ENCODE results near the gene EXOSC10.
"Not testable (repeated sequence)": the region's sequence is repeated elsewhere in the genome, so short reads cannot be mapped to it uniquely, and the experiment has no call there.

The EXOSC10 gene

DNA sequence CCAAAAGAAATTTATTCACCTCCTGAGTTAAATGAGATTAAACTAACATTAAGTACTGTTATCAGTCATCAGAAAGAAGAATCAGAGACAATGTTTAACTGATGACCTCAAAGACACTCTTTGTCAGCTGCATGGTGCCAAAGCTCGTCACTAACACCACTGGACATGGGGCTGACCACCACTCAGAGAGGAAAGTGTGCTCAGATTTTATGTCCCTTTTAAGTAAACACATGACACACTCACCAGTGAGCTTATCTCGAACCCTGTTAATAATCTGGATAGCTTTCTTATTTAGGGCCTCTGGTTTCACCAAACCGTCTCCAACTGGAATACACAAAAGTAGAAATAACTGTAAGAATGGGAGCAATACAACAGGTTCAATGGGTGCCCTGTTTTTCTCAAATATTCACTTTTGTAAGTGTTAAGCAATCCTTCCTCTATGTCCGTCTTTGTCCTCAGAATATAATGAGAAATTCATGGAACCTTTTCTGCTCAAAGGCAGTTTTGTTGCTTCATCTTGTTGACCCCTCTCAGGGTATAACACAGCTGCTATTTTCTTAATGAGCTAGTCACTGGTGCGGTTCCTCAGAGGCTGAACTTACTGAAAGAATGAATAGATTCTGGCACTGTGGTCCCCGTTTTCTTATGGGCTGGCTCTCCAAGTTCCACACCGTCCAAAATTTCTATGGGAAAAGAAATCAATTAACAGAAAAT lies 9.5 kb upstream of the EXOSC10 start:
- no peak for DNase-seq

DNA sequence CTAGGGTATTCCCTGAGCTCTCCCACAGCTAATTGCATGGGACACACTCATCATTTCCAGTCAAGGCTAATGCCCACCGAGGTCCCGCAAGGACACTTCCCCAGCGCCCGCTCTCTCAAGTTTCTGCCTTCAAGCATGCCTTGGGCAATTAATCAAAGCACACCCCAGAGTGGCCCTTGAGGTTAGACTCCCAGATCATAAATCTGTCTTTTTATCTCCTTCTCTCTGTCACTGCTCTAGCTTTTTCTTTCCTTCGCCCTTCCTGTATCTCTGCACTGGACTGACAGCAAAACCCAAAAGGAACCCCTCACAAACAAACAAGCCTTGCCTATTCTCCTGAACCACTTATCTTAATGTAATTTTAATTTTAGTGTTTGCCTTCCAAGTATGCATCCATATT lies 7.9 kb upstream of the EXOSC10 start:
- no peak for DNase-seq

GRCh38 chr1:11105586-11105985 lies 5.9 kb upstream of the EXOSC10 start:
- DNase-seq = no peak

GRCh38 chr1:11101347-11101746 lies 1.7 kb upstream of the EXOSC10 start:
- no peak for DNase-seq

GRCh38 chr1:11100806-11101205 lies 1.1 kb upstream of the EXOSC10 start:
- DNase-seq = not testable (repeated sequence)

GRCh38 chr1:11100149-11100493 lies 452 bp upstream of the EXOSC10 start:
- DNase-seq = no peak

DNA sequence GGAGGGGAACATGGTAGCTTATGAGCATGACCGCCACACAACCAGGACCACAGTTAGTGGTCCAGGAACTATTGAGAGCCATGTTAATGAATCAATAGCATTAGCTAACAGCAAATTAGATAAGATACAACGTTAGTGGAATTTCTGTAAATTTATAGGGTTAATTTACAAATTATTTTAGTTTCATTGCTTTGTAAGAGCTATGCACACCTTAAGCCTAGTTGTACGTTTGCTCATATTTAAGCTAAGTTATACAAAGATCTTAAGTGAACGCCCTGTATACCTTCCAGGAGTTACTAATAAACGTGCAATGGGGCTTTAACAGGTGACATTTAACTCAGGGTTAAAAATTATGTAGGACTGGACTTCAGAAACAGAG lies 749 bp downstream of the EXOSC10 start:
- no peak for DNase-seq

DNA sequence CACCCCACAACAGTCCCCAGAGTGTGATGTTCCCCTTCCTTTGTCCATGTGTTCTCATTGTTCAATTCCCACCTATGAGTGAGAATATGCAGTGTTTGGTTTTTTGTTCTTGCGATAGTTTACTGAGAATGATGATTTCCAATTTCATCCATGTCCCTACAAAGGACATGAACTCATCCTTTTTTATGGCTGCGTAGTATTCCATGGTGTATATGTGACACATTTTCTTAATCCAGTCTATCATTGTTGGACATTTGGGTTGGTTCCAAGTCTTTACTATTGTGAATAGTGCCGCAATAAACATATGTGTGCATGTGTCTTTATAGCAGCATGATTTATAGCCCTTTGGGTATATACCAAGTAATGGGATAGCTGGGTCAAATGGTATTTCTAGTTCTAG lies 15.9 kb downstream of the EXOSC10 start:
- not testable (repeated sequence) for DNase-seq

- no peak for DNase-seq
These were observed 18.7 kb downstream of the EXOSC10 start for GRCh38 chr1:11080931-11081330.

GRCh38 chr1:11078631-11079030 lies 21.0 kb downstream of the EXOSC10 start:
- no peak for DNase-seq

DNA sequence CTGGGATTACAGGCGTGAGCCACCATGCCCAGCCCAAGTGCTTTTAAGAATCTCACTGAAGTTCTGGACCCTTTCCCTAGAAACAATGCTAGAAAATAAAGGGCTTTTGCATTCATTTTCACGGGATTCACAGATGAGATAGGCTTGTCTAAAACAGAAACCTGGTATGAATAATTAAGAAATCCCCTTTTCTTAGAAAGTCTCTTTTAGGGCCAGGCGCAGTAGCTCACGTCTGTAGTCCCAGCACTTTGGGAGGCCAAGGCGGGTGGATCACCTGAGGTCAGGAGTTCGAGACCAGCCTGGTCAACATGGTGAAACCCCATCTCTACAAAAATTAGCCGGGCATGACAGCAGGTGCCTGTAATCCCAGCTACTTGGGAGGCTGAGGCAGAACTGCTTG lies 26.3 kb downstream of the EXOSC10 start:
- not testable (repeated sequence) for DNase-seq

DNA sequence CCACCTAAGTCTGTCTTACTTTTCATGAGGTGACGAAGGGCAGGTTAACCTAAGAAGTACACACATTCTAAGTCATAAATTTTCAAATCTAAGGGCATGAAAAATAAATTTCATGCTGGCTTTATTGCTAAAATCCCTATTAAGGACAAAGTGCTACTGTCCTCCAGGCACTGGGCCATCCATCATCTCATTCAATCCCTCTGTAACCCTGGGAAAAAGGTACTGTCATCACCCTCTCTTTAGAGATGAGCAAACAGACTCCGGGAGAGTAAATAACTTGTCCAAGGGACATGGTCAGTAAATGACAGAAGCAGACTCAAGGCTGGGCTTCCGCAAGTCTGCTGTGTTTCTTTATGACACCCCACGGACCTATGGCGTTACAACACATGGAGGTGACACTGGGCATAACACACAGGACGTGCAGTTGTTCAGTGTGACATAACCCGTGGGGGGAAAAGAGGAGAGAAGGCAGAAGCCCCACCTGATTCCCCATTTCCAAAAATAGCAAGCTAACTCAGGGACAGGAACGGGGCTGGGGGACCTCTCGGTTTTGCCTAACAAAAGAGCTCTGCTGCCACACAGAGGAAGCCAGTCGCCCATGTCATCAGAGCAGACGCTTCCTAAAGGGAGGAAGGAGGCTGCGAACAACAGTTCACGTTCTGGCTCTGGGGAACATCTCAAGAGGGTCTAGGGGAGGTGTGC lies 27.3 kb downstream of the EXOSC10 start:
- no peak for DNase-seq

GRCh38 chr1:11071463-11072215 lies 28.0 kb downstream of the EXOSC10 start:
- no peak for DNase-seq

DNA sequence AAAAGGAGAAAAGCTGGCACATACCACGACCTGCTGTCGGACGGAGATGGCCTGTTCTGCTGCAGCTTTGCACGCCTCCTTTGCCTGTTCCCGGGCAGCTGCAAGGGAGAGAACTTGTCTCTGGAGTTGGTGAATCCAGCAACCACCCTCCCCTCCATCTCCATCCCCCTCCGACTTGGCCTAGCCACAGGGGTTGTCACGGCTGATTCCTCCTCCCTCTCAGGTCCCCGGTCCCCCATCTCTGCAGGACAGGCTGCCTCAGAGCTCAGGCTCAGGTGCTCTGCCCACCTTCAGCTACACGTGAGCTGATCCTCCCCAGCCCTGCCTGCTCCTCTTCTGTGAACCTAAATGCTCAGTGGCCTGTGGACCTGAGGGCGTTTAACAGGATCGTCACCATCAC lies 28.8 kb downstream of the EXOSC10 start:
- no peak for DNase-seq

GRCh38 chr1:11068600-11069473 lies 30.8 kb downstream of the EXOSC10 start:
- DNase-seq = no peak

DNA sequence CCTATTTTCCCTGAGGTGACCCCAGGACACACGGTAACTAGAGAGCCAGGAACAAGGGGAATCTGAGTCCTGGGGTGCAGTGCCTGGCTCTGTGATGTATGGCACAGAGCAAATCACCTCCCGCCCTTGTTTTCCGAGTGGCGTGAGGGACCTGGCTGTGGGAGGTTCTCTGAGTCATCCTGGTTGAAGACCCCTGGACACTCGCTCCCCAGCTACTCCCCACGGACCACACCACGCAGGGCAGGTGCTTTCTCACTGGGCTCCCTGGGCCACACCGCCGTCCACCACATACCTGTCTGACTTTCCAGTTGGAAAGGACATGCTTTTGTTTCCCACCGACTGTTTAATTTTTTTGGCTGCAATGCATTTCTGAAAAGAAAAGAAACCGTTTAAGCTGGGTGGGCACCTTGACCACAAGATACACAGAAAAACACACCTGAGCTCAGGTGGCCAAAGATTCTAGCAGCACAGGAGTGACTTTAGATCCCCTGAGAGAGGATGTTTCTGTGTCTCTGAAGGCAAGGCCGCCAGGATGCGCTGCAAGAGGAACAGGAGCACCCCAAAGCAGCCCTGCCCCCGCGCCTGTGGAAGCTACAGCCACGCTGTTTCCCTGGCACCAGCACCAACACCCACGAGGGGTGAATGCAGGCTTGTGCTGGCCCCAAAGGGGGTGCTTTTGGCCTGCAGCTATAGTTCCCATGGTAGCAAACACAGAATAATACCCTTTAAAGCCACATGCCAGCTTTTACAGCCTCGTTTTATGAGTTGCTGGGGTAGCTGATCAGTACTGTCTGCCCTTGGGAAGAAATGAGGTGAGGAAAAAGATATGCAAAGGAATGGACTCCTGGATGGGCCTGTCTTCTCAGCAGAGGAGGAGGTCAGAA lies 31.7 kb downstream of the EXOSC10 start:
- no peak for DNase-seq

DNA sequence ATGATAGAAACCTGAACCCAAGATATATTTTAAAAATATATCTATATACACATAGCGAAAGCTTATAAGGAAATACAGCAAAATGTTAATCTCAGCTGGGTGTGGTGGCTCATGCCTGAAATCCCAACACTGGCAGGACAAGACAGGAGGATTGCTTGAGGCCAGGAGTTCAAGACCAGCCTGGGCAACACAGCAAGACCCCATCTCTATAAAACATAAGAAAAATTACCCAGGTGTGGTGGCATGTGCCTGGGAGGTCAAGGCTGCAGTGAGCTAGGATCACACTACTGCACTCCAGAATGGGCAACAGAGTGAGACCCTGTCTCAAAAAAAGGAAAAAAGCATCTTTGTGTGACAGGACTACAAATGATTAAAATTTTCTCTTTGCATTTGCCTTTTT lies 33.9 kb downstream of the EXOSC10 start:
- no peak for DNase-seq

DNA sequence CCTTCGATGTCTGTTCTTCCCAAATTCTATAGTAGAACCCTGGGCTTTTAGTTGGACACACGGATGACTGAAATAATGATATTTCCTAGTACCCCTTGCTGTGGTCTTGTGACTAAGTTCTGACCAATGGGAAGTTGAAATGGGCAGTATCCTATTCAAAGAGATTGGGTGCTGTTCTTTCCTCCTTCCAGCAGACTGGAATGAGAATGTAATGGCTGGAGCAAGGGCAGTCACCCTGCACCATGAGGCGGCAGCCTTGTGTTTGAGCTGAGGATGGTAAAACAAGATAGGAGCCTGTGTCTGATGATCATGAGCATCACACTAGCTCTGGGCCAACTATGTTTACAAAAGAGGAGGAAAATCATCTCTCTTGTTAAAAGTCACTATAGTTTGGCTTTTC lies 34.7 kb downstream of the EXOSC10 start:
- no peak for DNase-seq

DNA sequence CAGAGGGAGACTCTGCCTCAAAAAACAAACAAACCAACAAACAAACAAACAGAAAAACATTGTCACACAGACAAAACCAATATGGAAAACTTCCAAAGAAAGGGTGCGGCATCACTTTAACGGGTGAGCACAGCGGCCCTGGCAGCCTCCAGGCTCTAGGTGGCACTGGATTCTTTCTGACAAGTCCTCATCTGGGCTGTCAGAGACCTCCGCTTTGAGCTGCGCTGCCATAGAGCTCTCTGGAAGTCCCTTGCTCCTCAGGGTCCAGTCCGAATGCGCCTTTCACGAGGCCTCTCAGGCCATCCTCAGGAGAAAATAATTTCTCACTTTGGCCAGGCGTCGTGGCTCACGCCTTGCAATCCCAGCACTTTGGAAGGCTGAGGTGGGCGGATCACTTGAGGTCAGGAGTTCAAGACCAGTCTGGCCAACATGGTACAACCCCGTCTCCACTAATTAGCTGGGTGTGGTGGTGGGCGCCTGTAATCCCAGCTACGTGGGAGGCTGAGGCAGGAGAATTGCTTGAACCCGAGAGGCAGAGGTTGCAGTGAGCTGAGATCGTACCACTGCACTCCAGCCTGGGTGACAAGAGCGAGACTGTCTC lies 35.6 kb downstream of the EXOSC10 start:
- not testable (repeated sequence) for DNase-seq

DNA sequence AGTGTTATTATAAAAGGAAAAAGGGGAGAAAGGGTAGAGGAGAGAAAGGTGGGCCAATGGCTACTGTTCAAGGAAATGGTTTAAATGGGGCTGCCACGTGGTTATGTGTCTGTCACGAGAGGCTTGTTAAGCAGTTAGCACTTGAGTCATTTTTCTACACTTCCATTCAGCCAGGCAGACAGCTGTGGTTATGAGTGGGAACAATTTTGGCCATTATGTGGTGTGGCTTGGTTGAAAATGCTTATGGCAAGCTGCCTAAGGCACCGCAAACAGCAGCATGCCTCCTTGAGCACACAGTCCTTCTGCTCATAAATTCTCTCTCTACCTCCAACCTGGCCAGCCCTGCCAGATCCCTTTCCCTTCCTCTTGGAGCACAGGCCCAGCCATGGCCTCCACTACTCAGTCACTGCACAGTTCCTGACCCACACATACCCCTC lies 36.7 kb downstream of the EXOSC10 start:
- DNase-seq = no peak

DNA sequence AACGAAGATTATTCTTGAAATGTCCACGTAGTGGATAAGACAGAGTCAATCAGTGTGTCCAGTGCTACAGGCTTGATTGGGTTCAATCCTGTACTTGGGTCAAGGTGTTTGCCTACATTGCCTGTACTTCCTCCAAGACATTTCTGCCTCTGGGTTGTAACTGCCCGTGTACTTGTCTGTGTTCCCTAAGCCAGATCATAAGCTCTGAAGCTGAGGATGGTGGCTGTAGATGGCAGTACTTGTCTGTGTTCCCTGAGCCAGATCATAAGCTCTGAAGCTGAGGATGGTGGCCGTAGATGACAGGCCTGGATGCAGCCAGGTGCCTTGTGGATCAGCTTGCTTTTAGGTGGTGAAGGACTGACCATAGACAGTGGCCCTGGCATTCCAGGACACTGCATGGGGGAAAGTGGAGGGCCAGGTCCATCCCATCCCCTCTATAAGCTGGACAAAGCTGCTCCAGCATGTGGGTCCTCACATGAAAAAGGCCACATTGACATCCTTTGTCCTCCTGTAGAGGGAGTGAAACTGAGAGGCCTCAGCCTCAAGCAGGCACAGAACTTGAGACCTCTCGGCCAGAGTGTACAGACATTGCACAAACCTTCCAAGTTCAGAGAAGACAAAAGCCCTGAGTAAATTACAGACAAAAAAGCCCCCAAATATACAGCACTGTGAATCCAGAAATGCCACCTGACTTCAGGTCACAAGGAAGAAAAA lies 37.9 kb downstream of the EXOSC10 start:
- DNase-seq = no peak

Data from activated gamma-delta T cell (primary cell).